ENCODE measurements around the gene IL17A.

- no peak for TF ChIP-seq CTCF (IDR thresholded peaks at IDR 0.05)
- TF ChIP-seq POLR2A (IDR thresholded peaks at IDR 0.05): no peak
These were observed 42.6 kb upstream of the IL17A start for GRCh38 chr6:52143551-52143950.
